ENCODE results near the gene SPTAN1. TPM values are rescaled to one million over a fixed set of nuclear protein-coding genes. Genes with fewer than 3 reads are reported as not detected.

SPTAN1 gene
- total RNA-seq, 1 donor from 2014 or later, result 442 TPM

GRCh38 chr9:128595471-128595870 lies 43.1 kb downstream of the SPTAN1 start:
- H3K9me3 Mint-ChIP-seq, result no peaks in the 10 kb centered on the region
- no peak overlapping the region for H3K27ac Mint-ChIP-seq
- DNase-seq (ENCODE audit: low spot score in 2 of 2, unreplicated experiment in 2 of 2), result no peak
- H3K36me3 Mint-ChIP-seq, result peaks cover 46% of the 10 kb centered on the region
- no peak overlapping the region for H3K4me3 Mint-ChIP-seq
- no peaks in the 10 kb centered on the region for H3K27me3 Mint-ChIP-seq (ENCODE audit: low read depth)
- TF ChIP-seq CTCF (IDR thresholded peaks at IDR 0.05; ENCODE audit: unreplicated experiment), result no peak
- no peaks in the 10 kb centered on the region for H3K4me1 Mint-ChIP-seq

DNA sequence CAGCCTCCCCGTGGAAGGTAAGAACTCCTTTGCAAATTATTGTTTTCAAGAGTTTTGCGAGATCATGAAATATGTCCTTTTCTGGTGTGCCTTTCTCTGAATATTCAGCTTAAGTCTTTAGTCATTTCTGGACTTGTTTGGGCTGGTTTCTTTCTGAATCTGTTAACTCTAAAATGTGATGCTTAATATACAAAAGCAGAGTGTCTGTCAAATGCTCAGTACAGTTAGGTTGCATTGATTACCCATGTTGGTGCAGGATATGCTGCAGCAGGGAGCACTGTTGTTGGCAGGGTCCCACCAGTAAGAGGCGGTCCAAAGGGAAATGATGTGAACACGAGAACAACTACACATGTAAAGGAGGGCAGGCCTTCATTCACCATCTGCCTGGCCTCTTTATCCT lies 47.7 kb downstream of the SPTAN1 start:
- Mint-ChIP-seq H3K9me3 (no peaks in the 10 kb centered on the region), H3K36me3 (peaks cover 46% of the 10 kb centered on the region), H3K4me1 (no peaks in the 10 kb centered on the region), H3K27me3 (ENCODE audit: low read depth) (no peaks in the 10 kb centered on the region), H3K27ac (no peak overlapping the region), H3K4me3 (no peak overlapping the region)
- no peak for DNase-seq (ENCODE audit: low spot score in 2 of 2, unreplicated experiment in 2 of 2)
- TF ChIP-seq CTCF (IDR thresholded peaks at IDR 0.05; ENCODE audit: unreplicated experiment), result no peak

GRCh38 chr9:128603697-128604096 lies 51.3 kb downstream of the SPTAN1 start:
- H3K27ac Mint-ChIP-seq, result no peak overlapping the region
- no peak for TF ChIP-seq CTCF (IDR thresholded peaks at IDR 0.05; ENCODE audit: unreplicated experiment)
- DNase-seq (ENCODE audit: low spot score in 2 of 2, unreplicated experiment in 2 of 2), result no peak
- H3K9me3 Mint-ChIP-seq, result no peaks in the 10 kb centered on the region
- peaks cover 43% of the 10 kb centered on the region for H3K36me3 Mint-ChIP-seq
- H3K27me3 Mint-ChIP-seq (ENCODE audit: low read depth), result no peaks in the 10 kb centered on the region
- no peaks in the 10 kb centered on the region for H3K4me1 Mint-ChIP-seq
- H3K4me3 Mint-ChIP-seq, result no peak overlapping the region

- Mint-ChIP-seq H3K4me3 (no peak overlapping the region), H3K27me3 (ENCODE audit: low read depth) (no peaks in the 10 kb centered on the region), H3K4me1 (no peaks in the 10 kb centered on the region), H3K9me3 (no peaks in the 10 kb centered on the region), H3K27ac (no peak overlapping the region), H3K36me3 (peaks cover 52% of the 10 kb centered on the region)
- no peak for TF ChIP-seq CTCF (IDR thresholded peaks at IDR 0.05; ENCODE audit: unreplicated experiment)
- DNase-seq (ENCODE audit: low spot score in 2 of 2, unreplicated experiment in 2 of 2), result no peak
Observed at GRCh38 chr9:128607642-128608350, 55.4 kb downstream of the SPTAN1 start.

DNA sequence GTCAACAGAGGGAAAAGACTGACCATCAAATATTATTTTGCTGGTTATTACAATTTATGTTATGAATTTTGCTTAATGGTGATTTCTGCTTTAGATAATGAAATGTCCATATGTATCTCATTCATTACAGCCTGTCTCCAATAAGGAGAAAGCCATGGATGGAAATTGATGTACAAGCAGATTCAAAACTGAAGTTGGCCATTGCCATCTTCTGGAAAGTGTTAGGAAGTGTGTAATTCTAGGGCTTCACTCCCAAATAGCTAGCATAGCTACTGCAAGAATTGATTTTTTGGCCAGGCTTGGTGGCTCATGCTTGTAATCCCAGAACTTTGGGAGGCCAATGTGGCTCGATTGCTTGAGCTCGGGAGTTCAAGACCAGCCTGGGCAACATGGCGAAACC lies 58.5 kb downstream of the SPTAN1 start:
- peaks cover 46% of the 10 kb centered on the region for H3K36me3 Mint-ChIP-seq
- no peak overlapping the region for H3K27ac Mint-ChIP-seq
- no peaks in the 10 kb centered on the region for H3K27me3 Mint-ChIP-seq (ENCODE audit: low read depth)
- DNase-seq (ENCODE audit: low spot score in 2 of 2, unreplicated experiment in 2 of 2), result no peak
- H3K4me3 Mint-ChIP-seq, result no peak overlapping the region
- TF ChIP-seq CTCF (IDR thresholded peaks at IDR 0.05; ENCODE audit: unreplicated experiment), result no peak
- no peaks in the 10 kb centered on the region for H3K9me3 Mint-ChIP-seq
- H3K4me1 Mint-ChIP-seq, result no peaks in the 10 kb centered on the region
